Measurements from ENCODE around the gene PDGFC. TPM values are rescaled to one million over a fixed set of nuclear protein-coding genes. Genes with fewer than 3 reads are reported as not detected.

PDGFC gene
- total and polyA plus RNA-seq, 2 donors = 23.4 to 73.5 TPM

DNA sequence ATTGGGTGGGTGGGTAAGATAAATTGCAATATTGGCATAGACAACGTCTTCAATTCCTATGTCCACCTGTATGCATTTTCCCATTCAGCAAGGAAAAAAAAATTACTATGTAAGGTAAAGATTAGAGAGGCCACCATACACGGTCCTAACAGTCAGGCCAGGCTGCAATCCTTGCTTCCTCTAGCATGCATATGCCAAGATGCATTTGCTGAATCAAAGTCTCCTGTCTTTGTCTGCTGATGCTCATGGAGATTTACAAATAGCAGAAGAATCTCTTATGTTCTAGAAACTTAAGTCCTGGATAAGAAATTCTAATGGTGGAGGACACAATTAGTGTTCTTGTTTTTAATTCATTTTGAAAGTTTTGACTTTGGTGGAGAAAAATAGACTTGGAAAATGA is 206.8 kb downstream of the PDGFC start:
- WGBS = 59% methylated on average over 2 of the region's 2 CpGs
- no peaks in the 10 kb centered on the region for H3K36me3 ChIP-seq (ENCODE audit: insufficient read depth)

DNA sequence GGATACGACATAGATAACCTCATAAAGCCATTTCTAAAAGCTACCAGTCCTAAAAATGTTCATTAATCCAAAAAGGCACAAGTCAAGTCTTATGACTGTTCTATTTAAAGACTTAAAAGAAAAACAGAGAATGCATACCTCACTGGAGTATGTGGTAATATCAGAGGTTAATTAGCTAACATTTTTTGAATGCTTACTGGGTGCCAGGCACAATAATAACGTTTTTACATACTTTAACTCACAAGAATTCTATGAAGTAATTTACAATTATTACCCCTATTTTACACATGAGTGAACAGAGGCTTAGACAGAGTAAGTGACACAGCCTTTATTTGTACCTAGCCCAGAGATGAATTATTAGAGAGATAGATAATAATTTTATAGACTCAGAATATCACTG is 207.5 kb downstream of the PDGFC start:
- no peak overlapping the region for H3K27ac ChIP-seq (ENCODE audit: low read depth)
- no peaks in the 10 kb centered on the region for H3K36me3 ChIP-seq (ENCODE audit: insufficient read depth)
- H3K4me1 ChIP-seq (ENCODE audit: insufficient read depth) = no peaks in the 10 kb centered on the region
- H3K4me3 ChIP-seq (ENCODE audit: low read depth, low read length) = no peak overlapping the region
- no peak for DNase-seq (ENCODE audit: extremely low spot score)
- 37% methylated on average over 2 of the region's 2 CpGs for WGBS

More for the DNA sequence above, 206.8 kb downstream of the PDGFC start:
- no peak overlapping the region for H3K4me3 ChIP-seq (ENCODE audit: low read depth, low read length)
- no peaks in the 10 kb centered on the region for H3K4me1 ChIP-seq (ENCODE audit: insufficient read depth)
- H3K27ac ChIP-seq (ENCODE audit: low read depth) = peak overlapping the region; percentile 23
- no peak for DNase-seq (ENCODE audit: extremely low spot score)

DNA sequence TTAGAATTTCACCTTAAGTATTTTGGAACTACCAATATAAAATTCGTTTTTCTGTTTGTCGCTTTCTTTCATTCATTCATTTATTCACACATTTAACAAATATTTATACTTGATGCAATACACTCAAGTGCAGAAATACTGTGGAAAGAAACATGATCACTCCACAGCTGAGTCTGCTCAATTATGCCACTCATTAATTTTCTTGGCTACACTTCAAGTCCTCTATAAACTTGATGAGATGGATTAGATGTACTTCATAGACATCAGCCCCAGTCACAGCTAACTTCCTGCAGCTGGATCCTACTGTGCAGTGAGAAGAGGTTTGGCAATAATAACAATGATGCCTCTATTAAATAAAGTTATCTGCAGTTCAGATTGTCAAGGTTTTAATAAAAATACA is 208.1 kb downstream of the PDGFC start:
- WGBS = 61% methylated on average over 2 of the region's 2 CpGs
- Histone ChIP-seq H3K4me3 (ENCODE audit: low read depth, low read length) (no peak overlapping the region), H3K27ac (ENCODE audit: low read depth) (no peak overlapping the region), H3K36me3 (ENCODE audit: insufficient read depth) (no peaks in the 10 kb centered on the region), H3K4me1 (ENCODE audit: insufficient read depth) (no peaks in the 10 kb centered on the region)
- DNase-seq (ENCODE audit: extremely low spot score) = no peak

DNA sequence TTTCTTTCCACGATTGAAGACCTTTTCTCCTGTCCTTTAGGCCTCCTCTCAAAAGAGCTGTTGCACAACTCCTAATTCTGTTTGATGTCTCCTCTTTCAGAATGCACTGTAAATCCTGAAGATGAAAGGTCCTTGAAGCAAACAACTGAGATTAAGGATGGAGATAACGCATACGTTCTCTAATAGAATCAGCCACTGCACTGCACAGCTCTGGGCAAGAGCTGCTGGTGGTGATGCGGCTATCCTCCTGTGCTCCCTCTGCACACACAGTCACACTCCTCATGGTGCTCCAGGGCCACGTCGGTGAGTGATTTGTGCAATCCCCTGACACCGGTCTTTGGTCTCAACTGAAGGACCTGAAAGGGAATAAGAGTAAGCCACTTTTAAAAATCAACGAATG is 208.7 kb downstream of the PDGFC start:
- no peak overlapping the region for H3K27ac ChIP-seq (ENCODE audit: low read depth)
- DNase-seq (ENCODE audit: extremely low spot score) = no peak
- WGBS = 48% methylated on average over 8 of the region's 8 CpGs
- no peaks in the 10 kb centered on the region for H3K4me1 ChIP-seq (ENCODE audit: insufficient read depth)
- no peak overlapping the region for H3K4me3 ChIP-seq (ENCODE audit: low read depth, low read length)
- no peaks in the 10 kb centered on the region for H3K36me3 ChIP-seq (ENCODE audit: insufficient read depth)

DNA sequence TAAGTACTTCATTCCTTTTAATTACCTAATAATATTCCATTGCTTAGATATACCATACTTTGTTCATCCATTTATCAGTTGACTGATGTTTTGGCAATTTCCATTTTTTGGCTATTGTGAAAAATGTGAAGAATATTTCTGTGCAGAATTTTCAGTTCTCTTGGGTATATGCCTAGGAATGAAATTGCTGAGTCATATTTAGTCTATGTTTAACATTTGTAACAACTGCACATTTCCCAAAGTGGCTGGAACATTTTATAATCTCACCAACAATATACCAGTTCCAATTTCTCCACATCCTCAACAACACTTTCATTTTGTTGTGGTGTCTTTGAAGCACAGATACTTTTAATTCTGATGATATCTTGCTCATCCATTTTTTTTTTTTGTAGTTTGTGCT is 215.5 kb downstream of the PDGFC start:
- Histone ChIP-seq H3K36me3 (ENCODE audit: insufficient read depth) (no peaks in the 10 kb centered on the region), H3K27ac (ENCODE audit: low read depth) (no peak overlapping the region), H3K4me1 (ENCODE audit: insufficient read depth) (no peaks in the 10 kb centered on the region), H3K4me3 (ENCODE audit: low read depth, low read length) (no peak overlapping the region)
- no peak for DNase-seq (ENCODE audit: extremely low spot score)

DNA sequence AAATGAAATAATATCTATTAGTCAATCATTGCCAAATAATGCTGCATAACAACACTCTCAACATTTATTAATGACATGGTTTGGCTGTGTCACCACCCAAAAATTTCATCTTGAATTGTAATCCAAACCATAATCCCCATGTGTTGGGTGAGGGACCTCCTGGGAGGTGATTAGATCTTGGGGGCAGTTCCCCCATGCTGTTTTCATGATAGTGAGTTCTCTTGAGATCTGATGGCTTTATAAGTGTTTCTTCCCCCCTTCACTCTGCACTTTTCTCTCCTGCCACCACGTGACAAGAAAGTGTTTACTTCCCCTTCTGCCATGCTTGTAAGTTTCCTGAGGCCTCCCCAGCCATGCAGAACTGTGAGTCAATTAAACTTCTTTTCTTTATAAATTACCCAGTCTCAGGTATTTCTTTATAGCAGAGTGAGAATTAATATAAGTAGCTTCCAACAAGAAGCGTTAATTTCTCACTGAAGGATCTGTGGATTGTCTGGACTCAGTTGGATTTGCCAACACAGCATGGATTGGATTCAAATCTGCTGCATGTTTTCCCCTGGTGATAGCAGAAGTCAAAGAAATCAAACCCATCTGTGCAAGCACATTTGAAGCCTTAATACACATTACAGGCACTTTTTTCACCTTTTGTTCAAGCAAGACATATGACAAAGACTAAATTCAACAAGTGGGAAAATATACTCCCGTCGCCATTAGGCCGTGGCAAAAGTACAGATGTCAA is 216.6 kb downstream of the PDGFC start:
- Histone ChIP-seq H3K4me1 (ENCODE audit: insufficient read depth) (no peaks in the 10 kb centered on the region), H3K27ac (ENCODE audit: low read depth) (no peak overlapping the region), H3K36me3 (ENCODE audit: insufficient read depth) (no peaks in the 10 kb centered on the region), H3K4me3 (ENCODE audit: low read depth, low read length) (no peak overlapping the region)
- 82% methylated on average over 5 of the region's 5 CpGs for whole genome bisulfite sequencing
- DNase-seq (ENCODE audit: extremely low spot score) = no peak

DNA sequence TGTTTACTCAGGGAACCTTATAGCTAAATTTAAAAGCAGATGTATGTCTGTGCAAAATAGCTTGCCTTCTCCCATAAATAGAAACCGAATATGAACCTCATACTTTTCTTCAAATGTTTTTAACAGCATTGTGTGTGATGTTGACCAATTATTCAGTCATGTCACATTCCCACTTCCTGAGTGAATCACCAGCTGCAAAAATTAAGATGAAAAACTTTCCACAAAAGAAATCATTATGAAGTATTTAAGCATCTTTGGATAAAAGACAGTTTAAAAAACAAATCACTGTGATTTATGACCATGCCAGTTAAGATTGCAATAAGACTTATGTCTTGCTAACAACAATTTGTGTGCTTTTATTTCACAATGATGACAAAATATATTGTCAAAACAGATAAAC is 220.1 kb downstream of the PDGFC start:
- DNase-seq (ENCODE audit: extremely low spot score) = no peak
- WGBS = 72% methylated on average over 1 of the region's 1 CpG
- Histone ChIP-seq H3K27ac (ENCODE audit: low read depth) (no peak overlapping the region), H3K36me3 (ENCODE audit: insufficient read depth) (no peaks in the 10 kb centered on the region), H3K4me1 (ENCODE audit: insufficient read depth) (no peaks in the 10 kb centered on the region), H3K4me3 (ENCODE audit: low read depth, low read length) (no peak overlapping the region)

DNA sequence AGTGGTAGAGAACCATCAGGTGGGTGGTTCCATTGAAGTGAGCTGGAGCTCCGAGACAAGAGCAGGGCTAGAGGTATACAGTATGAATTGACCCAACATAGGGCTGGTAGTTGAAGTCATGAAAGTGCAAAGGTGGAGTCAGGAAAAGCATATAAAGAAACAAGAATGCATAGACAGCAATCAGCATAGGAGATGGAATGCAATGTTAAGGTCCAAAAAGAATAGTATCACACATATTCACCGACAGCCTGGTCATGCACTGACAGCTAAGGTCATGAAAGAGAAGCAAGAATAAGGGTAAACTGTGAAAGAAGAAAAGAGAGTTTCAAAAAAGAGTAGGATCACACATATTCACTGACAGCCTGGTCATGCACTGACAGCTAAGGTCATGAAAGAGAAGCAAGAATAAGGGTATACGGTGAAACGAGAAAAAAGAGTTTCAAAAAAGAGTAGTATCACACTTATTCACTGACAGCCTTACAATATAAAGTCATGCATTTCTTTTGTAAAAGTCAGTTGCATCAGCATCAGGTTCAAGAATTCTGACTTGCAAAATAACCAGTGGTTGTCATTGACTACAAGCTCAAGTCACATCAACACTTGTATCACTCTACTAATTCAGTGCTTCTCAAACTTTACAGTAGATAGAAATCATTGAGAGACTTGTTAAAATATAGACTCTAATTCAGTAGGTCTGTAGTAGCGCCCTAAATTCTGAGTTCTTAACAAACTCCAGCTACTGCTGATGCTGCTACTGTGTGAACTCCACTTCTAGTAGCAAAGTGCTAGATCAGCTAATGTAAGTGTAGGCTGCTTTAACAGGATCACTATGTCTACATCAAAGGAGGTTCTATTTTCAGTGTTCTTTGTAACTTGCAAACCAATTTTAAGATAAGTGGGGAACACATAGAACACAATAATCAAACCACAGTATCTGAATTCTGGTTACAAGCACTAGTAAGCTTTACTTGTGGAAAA is 221.9 kb downstream of the PDGFC start:
- Histone ChIP-seq H3K27ac (ENCODE audit: low read depth) (no peak overlapping the region), H3K4me3 (ENCODE audit: low read depth, low read length) (no peak overlapping the region), H3K4me1 (ENCODE audit: insufficient read depth) (no peaks in the 10 kb centered on the region), H3K36me3 (ENCODE audit: insufficient read depth) (no peaks in the 10 kb centered on the region)
- WGBS = 93% methylated on average over 5 of the region's 5 CpGs
- DNase-seq (ENCODE audit: extremely low spot score) = no peak

DNA sequence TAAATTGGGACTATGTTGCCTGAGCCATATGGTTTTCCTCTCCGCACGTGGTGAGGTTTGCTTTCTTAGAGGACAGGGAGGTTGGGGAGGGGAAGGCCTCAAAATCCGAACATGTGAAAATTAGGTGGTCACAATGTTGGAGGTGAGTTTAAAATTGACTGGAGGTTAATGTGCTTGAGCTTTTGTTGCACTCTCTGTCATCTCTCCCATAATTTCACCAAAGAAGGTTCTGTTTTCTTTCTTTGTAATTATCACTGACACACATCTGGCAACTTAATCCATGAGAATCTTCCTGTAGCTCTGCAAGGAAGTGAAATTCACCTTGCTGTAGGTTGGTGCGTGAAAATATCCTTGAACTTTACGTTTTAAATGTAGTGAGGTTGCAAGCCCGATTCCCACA is 225.5 kb downstream of the PDGFC start:
- WGBS = 58% methylated on average over 6 of the region's 6 CpGs
- DNase-seq (ENCODE audit: extremely low spot score) = no peak
- H3K27ac ChIP-seq (ENCODE audit: low read depth) = no peak overlapping the region

DNA sequence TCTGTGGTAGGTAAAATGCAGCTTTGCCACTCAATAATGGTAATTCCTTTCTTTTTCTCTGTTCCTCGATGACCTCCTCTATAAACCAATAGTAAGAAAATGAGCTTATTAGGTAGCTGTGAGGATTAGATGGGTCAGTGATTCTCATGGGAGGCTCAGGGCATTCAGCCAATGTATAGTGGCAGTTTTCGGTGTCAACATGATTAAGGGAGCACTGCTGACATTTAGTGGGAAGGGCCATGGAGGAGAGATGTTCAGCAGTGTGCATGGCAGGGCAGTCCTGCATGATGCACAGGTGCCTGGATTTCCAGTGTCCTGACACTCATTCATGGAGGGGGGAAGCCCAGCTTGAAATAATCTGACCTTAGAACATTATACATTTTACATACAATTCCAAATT is 232.8 kb downstream of the PDGFC start:
- Histone ChIP-seq H3K36me3 (ENCODE audit: insufficient read depth) (no peaks in the 10 kb centered on the region), H3K27ac (ENCODE audit: low read depth) (no peak overlapping the region), H3K4me3 (ENCODE audit: low read depth, low read length) (no peak overlapping the region), H3K4me1 (ENCODE audit: insufficient read depth) (no peaks in the 10 kb centered on the region)
- 90% methylated on average over 2 of the region's 2 CpGs for WGBS
- DNase-seq (ENCODE audit: extremely low spot score) = no peak

More for the DNA sequence above, 225.5 kb downstream of the PDGFC start:
- no peaks in the 10 kb centered on the region for H3K36me3 ChIP-seq (ENCODE audit: insufficient read depth)
- H3K4me1 ChIP-seq (ENCODE audit: insufficient read depth) = no peaks in the 10 kb centered on the region
- no peak overlapping the region for H3K4me3 ChIP-seq (ENCODE audit: low read depth, low read length)

DNA sequence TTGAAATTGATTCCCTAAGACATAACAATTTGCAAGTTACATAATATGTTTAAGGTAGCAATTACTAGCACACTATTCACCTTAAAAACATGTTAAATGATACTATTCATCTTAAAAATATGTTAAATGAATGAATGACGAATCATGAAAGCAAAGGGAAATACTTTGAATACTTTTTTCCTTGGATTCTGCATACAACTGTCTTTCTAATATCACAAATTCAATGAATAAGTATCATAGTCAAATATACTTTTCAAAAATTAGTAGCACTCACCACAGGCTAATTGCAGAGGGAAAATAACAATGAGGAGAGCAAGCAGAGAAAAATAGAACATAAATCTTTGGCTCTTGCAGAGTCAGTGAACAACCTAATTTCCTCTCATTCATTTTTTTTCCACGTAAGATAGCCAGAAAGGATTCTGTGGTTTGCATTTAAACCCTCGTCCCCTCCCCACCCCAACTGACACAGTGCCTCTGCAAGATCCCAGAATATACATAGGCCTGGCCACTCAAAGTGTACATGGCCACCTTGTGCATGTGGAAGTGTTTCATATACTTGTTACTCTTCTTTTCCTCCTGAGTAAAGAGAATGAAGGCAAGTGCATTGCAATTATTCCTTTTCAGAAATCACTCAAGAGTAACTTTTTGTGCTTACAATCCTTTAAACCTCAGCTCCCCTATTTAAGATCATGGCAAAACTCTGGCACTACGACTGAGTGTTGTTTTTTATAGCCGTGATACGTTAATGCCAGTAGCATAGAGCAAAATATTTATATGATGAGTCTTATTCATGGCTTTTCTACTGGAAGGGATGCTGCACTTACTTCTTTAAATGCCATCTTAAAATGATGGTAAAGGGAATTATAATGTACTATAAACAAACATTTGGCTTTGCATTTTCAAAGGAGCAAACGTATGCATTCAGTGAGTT is 236.4 kb downstream of the PDGFC start:
- DNase-seq (ENCODE audit: extremely low spot score) = no peak
- Histone ChIP-seq H3K4me1 (ENCODE audit: insufficient read depth) (no peaks in the 10 kb centered on the region), H3K4me3 (ENCODE audit: low read depth, low read length) (no peak overlapping the region), H3K36me3 (ENCODE audit: insufficient read depth) (no peaks in the 10 kb centered on the region), H3K27ac (ENCODE audit: low read depth) (no peak overlapping the region)
- whole genome bisulfite sequencing = 43% methylated on average over 7 of the region's 7 CpGs

DNA sequence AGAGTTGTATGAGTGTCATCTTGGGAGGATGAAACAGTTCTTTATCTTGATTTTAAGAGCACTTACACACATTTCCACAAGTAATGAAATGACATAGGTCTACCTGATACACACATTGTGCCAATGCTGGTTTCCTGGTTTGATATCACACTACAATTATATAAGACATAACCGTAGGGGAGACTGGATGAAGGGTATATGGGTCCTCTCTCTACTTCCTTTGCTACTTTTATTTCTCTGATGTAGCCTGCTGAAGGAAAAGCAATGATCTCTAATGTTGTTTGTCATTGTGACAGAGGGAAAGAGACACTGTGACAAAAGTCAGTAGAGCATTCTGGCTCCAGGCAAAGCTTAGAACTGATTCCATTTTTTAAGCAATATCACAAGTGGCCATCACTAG is 238.0 kb downstream of the PDGFC start:
- DNase-seq (ENCODE audit: extremely low spot score) = no peak
- Histone ChIP-seq H3K27ac (ENCODE audit: low read depth) (no peak overlapping the region), H3K4me3 (ENCODE audit: low read depth, low read length) (no peak overlapping the region), H3K4me1 (ENCODE audit: insufficient read depth) (no peaks in the 10 kb centered on the region), H3K36me3 (ENCODE audit: insufficient read depth) (no peaks in the 10 kb centered on the region)
- 98% methylated on average over 1 of the region's 1 CpG for WGBS

DNA sequence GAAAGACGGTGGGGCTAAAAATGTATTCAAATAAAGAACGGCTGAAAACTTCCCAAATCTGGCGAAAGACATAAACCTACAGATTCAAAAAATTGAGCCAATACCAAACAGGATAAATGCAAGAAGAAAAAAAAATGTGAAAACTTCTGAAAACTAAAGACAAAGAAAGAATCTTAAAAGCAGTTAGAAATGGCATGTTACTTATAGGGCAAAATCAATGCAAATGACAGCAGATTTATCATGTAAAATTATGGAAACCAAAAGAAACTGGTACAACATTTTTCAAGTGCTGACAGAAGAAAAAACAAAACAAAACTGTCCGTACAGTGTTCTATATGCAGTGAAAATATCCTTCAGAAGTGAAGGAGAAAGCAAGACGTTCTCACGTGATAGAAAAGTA is 239.0 kb downstream of the PDGFC start:
- Histone ChIP-seq H3K4me1 (ENCODE audit: insufficient read depth) (no peaks in the 10 kb centered on the region), H3K36me3 (ENCODE audit: insufficient read depth) (no peaks in the 10 kb centered on the region), H3K4me3 (ENCODE audit: low read depth, low read length) (no peak overlapping the region), H3K27ac (ENCODE audit: low read depth) (no peak overlapping the region)
- DNase-seq (ENCODE audit: extremely low spot score) = no peak
- 96% methylated on average over 6 of the region's 6 CpGs for WGBS

Measured in urinary bladder (tissue), 4 donors.